ENCODE data around the gene SLC8A2.

The SLC8A2 gene

GRCh38 chr19:47509973-47510372, 38.3 kb upstream of the SLC8A2 start:
- H3K9ac ChIP-seq (ENCODE audit: low read length) = no peak overlapping the region
- no peaks in the 10 kb centered on the region for H3K27me3 ChIP-seq (replicated peaks; ENCODE audit: insufficient read depth, low read length)
- H4K20me1 ChIP-seq (ENCODE audit: insufficient read depth, low read length) = peaks cover 17% of the 10 kb centered on the region; the same call in 1 of the 2 replicates
- no peak for DNase-seq
- no peaks in the 10 kb centered on the region for H3K36me3 ChIP-seq (replicated peaks; ENCODE audit: insufficient read depth, low read length)
- H3K27ac ChIP-seq (ENCODE audit: low read length) = no peak overlapping the region
- no peaks in the 10 kb centered on the region for H3F3A ChIP-seq (ENCODE audit: insufficient read depth, low read length)
- peaks cover 94% of the 10 kb centered on the region for H3K79me2 ChIP-seq (ENCODE audit: low read length)
- TF ChIP-seq CTCF (IDR thresholded peaks at IDR 0.05; ENCODE audit: low read length) (no peak), EZH2phosphoT487 (IDR thresholded peaks at IDR 0.05; ENCODE audit: low read length) (no peak)
- no peak overlapping the region for H2AFZ ChIP-seq (ENCODE audit: low read length)
- peaks cover 7% of the 10 kb centered on the region; the same call in 1 of the 2 replicates for H3K4me1 ChIP-seq (ENCODE audit: low read length)
- H3K4me3 ChIP-seq (ENCODE audit: low read length) = no peak overlapping the region
- no peaks in the 10 kb centered on the region for H3K9me3 ChIP-seq (replicated peaks; ENCODE audit: insufficient read depth, low read length)
- H3K4me2 ChIP-seq (ENCODE audit: low read depth, low read length) = no peak overlapping the region
- H3K9me2 ChIP-seq (replicated peaks; ENCODE audit: insufficient read depth, low read length) = no peaks in the 10 kb centered on the region

- peaks cover 17% of the 10 kb centered on the region; the same call in 1 of the 2 replicates for H4K20me1 ChIP-seq (ENCODE audit: insufficient read depth, low read length)
- no peaks in the 10 kb centered on the region for H3K9me2 ChIP-seq (replicated peaks; ENCODE audit: insufficient read depth, low read length)
- no peaks in the 10 kb centered on the region for H3F3A ChIP-seq (ENCODE audit: insufficient read depth, low read length)
- H3K27ac ChIP-seq (ENCODE audit: low read length) = no peak overlapping the region
- H3K4me2 ChIP-seq (ENCODE audit: low read depth, low read length) = no peak overlapping the region
- H3K4me3 ChIP-seq (ENCODE audit: low read length) = no peak overlapping the region
- H3K27me3 ChIP-seq (replicated peaks; ENCODE audit: insufficient read depth, low read length) = no peaks in the 10 kb centered on the region
- peaks cover 91% of the 10 kb centered on the region for H3K79me2 ChIP-seq (ENCODE audit: low read length)
- no peak for TF ChIP-seq CTCF (IDR thresholded peaks at IDR 0.05; ENCODE audit: low read length)
- no peaks in the 10 kb centered on the region for H3K36me3 ChIP-seq (replicated peaks; ENCODE audit: insufficient read depth, low read length)
- no peak overlapping the region for H3K9ac ChIP-seq (ENCODE audit: low read length)
- peaks cover 7% of the 10 kb centered on the region; the same call in 1 of the 2 replicates for H3K4me1 ChIP-seq (ENCODE audit: low read length)
- H2AFZ ChIP-seq (ENCODE audit: low read length) = no peak overlapping the region
- DNase-seq = no peak
- H3K9me3 ChIP-seq (replicated peaks; ENCODE audit: insufficient read depth, low read length) = no peaks in the 10 kb centered on the region
These were observed 37.6 kb upstream of the SLC8A2 start for GRCh38 chr19:47509170-47509847.

- Histone ChIP-seq H4K20me1 (ENCODE audit: insufficient read depth, low read length) (peaks cover 17% of the 10 kb centered on the region; the same call in 1 of the 2 replicates), H3K9me3 (replicated peaks; ENCODE audit: insufficient read depth, low read length) (no peaks in the 10 kb centered on the region), H3K9me2 (replicated peaks; ENCODE audit: insufficient read depth, low read length) (no peaks in the 10 kb centered on the region), H3K4me1 (ENCODE audit: low read length) (peaks cover 7% of the 10 kb centered on the region; the same call in 1 of the 2 replicates), H3K4me3 (ENCODE audit: low read length) (no peak overlapping the region), H3K27me3 (replicated peaks; ENCODE audit: insufficient read depth, low read length) (no peaks in the 10 kb centered on the region), H3K36me3 (replicated peaks; ENCODE audit: insufficient read depth, low read length) (no peaks in the 10 kb centered on the region), H2AFZ (ENCODE audit: low read length) (no peak overlapping the region), H3K9ac (ENCODE audit: low read length) (no peak overlapping the region), H3F3A (ENCODE audit: insufficient read depth, low read length) (no peaks in the 10 kb centered on the region), H3K4me2 (ENCODE audit: low read depth, low read length) (no peak overlapping the region), H3K27ac (ENCODE audit: low read length) (no peak overlapping the region), H3K79me2 (ENCODE audit: low read length) (peaks cover 89% of the 10 kb centered on the region)
- TF ChIP-seq EZH2phosphoT487 (IDR thresholded peaks at IDR 0.05; ENCODE audit: low read length) (no peak), EZH2 (optimal IDR thresholded peaks at IDR 0.05; ENCODE audit: low read depth, low read length) (no peak), CTCF (IDR thresholded peaks at IDR 0.05; ENCODE audit: low read length) (no peak)
- no peak for DNase-seq
These were observed 37.0 kb upstream of the SLC8A2 start for GRCh38 chr19:47508721-47509120.
